ENCODE results near the gene ZSCAN22.

DNA sequence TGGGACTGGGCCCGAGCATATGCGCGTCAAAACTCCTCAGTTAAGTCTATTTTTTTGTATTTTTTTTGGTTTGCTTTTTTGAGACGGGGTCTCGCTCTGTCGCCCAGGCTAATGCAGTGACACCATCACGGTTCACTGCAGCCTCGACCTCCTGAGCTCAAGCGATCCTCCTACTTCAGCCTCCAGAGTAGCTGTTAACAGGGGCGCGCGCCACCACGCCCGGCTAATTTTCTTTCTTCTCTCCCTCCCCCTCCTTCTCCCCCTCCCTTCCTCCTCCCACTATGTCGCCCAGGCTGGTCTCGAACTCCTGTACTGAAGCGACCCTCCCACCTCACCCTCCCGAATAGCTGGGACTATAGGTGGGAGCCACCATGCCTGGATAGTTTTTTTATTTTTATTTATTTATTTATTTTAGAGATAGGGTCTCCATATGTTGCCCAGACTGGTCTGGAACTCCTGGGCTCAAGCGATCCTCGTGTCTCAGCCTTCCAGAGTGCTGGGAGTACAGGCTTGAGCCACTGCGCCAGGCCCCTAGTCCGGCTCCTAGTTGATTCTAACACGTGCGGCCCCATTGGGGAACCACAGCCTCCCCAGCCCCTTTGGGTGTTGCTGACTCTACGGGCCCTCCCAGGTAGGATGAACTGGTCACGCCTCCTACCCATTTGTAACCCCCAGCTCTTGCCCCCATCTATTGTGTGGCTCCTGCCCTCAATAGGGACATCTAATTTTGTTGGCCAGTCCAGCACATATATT lies 54.8 kb downstream of the ZSCAN22 start:
- TF ChIP-seq POLR2AphosphoS5 (IDR thresholded peaks at IDR 0.05) (no peak), CTCF (IDR thresholded peaks at IDR 0.05) (no peak), POLR2A (IDR thresholded peaks at IDR 0.05) (peak in 1 of 4 donors; percentile 11)
